Measurements from ENCODE around the gene CAMK1D. TPM values are rescaled to one million over a fixed set of nuclear protein-coding genes. Genes with fewer than 3 reads are reported as not detected.

Gene CAMK1D
- polyA plus RNA-seq, 1 of the 3 experiments (the other 2 are of a cell fraction): 4.1 TPM

GRCh38 chr10:12489357-12489756, 140.0 kb downstream of the CAMK1D start (continued):
- TF ChIP-seq IRF3 (IDR thresholded peaks at IDR 0.05; ENCODE audit: low read depth, low read length): no peak
- no peak for TF ChIP-seq NRF1 (IDR thresholded peaks at IDR 0.05; ENCODE audit: low read depth, low read length)
- TF ChIP-seq MAX (IDR thresholded peaks at IDR 0.05; ENCODE audit: low read depth): no peak

- no peaks in the 10 kb centered on the region for H3F3A ChIP-seq (replicated peaks; ENCODE audit: insufficient read depth)
- WGBS (ENCODE audit: low lambda C conversion rate): 80% methylated on average over 7 of the region's 13 CpGs
- no peak overlapping the region for H3K9ac ChIP-seq
- H3K9me3 ChIP-seq: no peaks in the 10 kb centered on the region
- TF ChIP-seq USF2 (IDR thresholded peaks at IDR 0.05; ENCODE audit: borderline replicate concordance, low read depth, low read length) (no peak), PBX3 (IDR thresholded peaks at IDR 0.05) (no peak), USF1 (IDR thresholded peaks at IDR 0.05; ENCODE audit: borderline replicate concordance, low read depth) (no peak), MEF2A (IDR thresholded peaks at IDR 0.05; ENCODE audit: borderline replicate concordance, low read depth) (no peak), TAF1 (IDR thresholded peaks at IDR 0.05; ENCODE audit: borderline replicate concordance, low read depth, low read length) (no peak), GATA2 (CRISPR knock-in tag; IDR thresholded peaks at IDR 0.05) (no peak), RCOR1 (IDR thresholded peaks at IDR 0.05; ENCODE audit: low read length) (no peak), JUND (IDR thresholded peaks at IDR 0.05) (no peak), TEAD4 (IDR thresholded peaks at IDR 0.05; ENCODE audit: borderline replicate concordance, insufficient read depth) (no peak), FOXM1 (IDR thresholded peaks at IDR 0.05; ENCODE audit: low read depth) (no peak)
- H3K4me2 ChIP-seq: no peak overlapping the region
- H3K79me2 ChIP-seq (ENCODE audit: insufficient read depth): no peaks in the 10 kb centered on the region
- no peaks in the 10 kb centered on the region for H4K20me1 ChIP-seq (ENCODE audit: insufficient read depth)
- ChIA-PET CTCF (interaction anchor here (1.0 kb wide), 1 partner anchor 218 kb away, joined by 3 read pairs; no protein-coding TSS in a partner anchor), POLR2A (no interaction called here)
- no peaks in the 10 kb centered on the region for H3K36me3 ChIP-seq (replicated peaks in 1 of 2; ENCODE audit: control insufficient read depth in 1 of 2, insufficient read depth in 2 of 2, low read length in 1 of 2)
- H2AFZ ChIP-seq (ENCODE audit: low read depth): no peak overlapping the region
- H3K27me3 ChIP-seq (ENCODE audit: insufficient read depth): no peaks in the 10 kb centered on the region
- no peak overlapping the region for H3K27ac ChIP-seq (ENCODE audit: low read depth in 2 of 2, low read length in 1 of 2)
- no peaks in the 10 kb centered on the region; a peak in 2 of 4 replicates for H3K4me1 ChIP-seq (ENCODE audit: control insufficient read depth in 1 of 2, insufficient read depth in 2 of 2, low read depth in 1 of 2, low read length in 1 of 2)
- no peak for DNase-seq
- no peaks in the 10 kb centered on the region for H3K9me2 ChIP-seq
- H3K4me3 ChIP-seq (ENCODE audit: low read depth in 2 of 2, low read length in 1 of 2): no peak overlapping the region
These were observed 140.5 kb downstream of the CAMK1D start for GRCh38 chr10:12489806-12490205.

All from SK-N-SH (cell line).